GM12878 (cell line): ENCODE results near the gene DNAJC16. TPM values are rescaled to one million over a fixed set of nuclear protein-coding genes. Genes with fewer than 3 reads are reported as not detected.

Source experiments
- EP300 ChIP-seq, 2 experiments: fragments of 150-350 bp in 1 of 2; IDR thresholded peaks; 2 replicates each; pipeline ENCODE4 v1.6.1; 2011 to 2012; ENCODE audit warnings: low read depth in 2 of 2, low read length in 2 of 2, borderline replicate concordance in 1 of 2, improper control_type of control experiment in 1 of 2, inconsistent platforms in 1 of 2; ENCODE audit not compliant: control insufficient read depth in 1 of 2
- HCFC1 ChIP-seq: fragments of 150-350 bp; IDR thresholded peaks from 2 replicates; pipeline ENCODE4 v1.6.1; 2014; ENCODE audit warnings: low read length
- JUND ChIP-seq: IDR thresholded peaks from 2 replicates; pipeline ENCODE4 v1.6.1; 2012; ENCODE audit warnings: low read depth, mild to moderate bottlenecking, low read length, improper control_type of control experiment, moderate library complexity
- MTA2 ChIP-seq: fragments of 450-650 bp; IDR thresholded peaks from 2 replicates; pipeline ENCODE4 v1.6.1; 2016; ENCODE audit warnings: low read depth, mild to moderate bottlenecking, moderate library complexity
- MXI1 ChIP-seq: fragments of 150-350 bp; IDR thresholded peaks from 2 replicates; pipeline ENCODE4 v1.6.1; 2011; ENCODE audit warnings: low read depth, mild to moderate bottlenecking, inconsistent platforms, low read length, improper control_type of control experiment
- MYB ChIP-seq: fragments of 150-350 bp; IDR thresholded peaks from 2 replicates; pipeline ENCODE4 v1.6.1; 2014; ENCODE audit warnings: mild to moderate bottlenecking, low read depth, low read length, borderline replicate concordance
- MYC ChIP-seq: IDR thresholded peaks from 2 replicates; pipeline ENCODE4 v1.6.1; 2011; ENCODE audit warnings: mild to moderate bottlenecking, low read length, moderate library complexity, inconsistent platforms; ENCODE audit not compliant: insufficient read depth, insufficient replicate concordance, insufficient read length, severe bottlenecking
- NFXL1 ChIP-seq: fragments of 450-650 bp; IDR thresholded peaks from 2 replicates; pipeline ENCODE4 v1.6.1; 2017; ENCODE audit warnings: antibody characterized with exemption, mild to moderate bottlenecking, borderline replicate concordance
- POU2F2 ChIP-seq: IDR thresholded peaks from 3 replicates; pipeline ENCODE4 v1.6.1; 2011; ENCODE audit warnings: low read depth, mild to moderate bottlenecking, low read length, borderline replicate concordance
- RBBP5 ChIP-seq: fragments of 200-600 bp; sonication (generic); conservative IDR thresholded peaks from 2 replicates; pipeline ENCODE4 v1.6.1; 2016
- SREBF2 ChIP-seq: IDR thresholded peaks from 2 replicates; pipeline ENCODE4 v1.6.1; 2012; ENCODE audit warnings: mild to moderate bottlenecking, low read length
- TAF1 ChIP-seq: IDR thresholded peaks from 2 replicates; pipeline ENCODE4 v1.6.1; 2011; ENCODE audit warnings: mild to moderate bottlenecking, low read depth, low read length, borderline replicate concordance
- TARDBP ChIP-seq: IDR thresholded peaks from 2 replicates; pipeline ENCODE4 v1.6.1; 2016; ENCODE audit warnings: borderline replicate concordance
- TCF12 ChIP-seq: IDR thresholded peaks from 2 replicates; pipeline ENCODE4 v1.6.1; 2011; ENCODE audit warnings: low read depth, mild to moderate bottlenecking, low read length
- YBX1 ChIP-seq: fragments of 450-650 bp; IDR thresholded peaks from 2 replicates; pipeline ENCODE4 v1.6.1; 2016; ENCODE audit warnings: antibody characterized with exemption
- ZNF207 ChIP-seq: fragments of 450-650 bp; IDR thresholded peaks from 2 replicates; pipeline ENCODE4 v1.6.1; 2014; ENCODE audit warnings: antibody characterized with exemption, mild to moderate bottlenecking, borderline replicate concordance
- polyA plus RNA-seq, 11 experiments: library from polyadenylated mRNA; depleted of rRNA in 4 of 11; unstranded in 6 of 11; stranded (reverse) in 5 of 11; fragments of >200 nt; fragmentation: Nextera tagmentation in 4 of 11; fragmentation: Illumina TruSeq in 1 of 11; extraction: Ambion mirVana in 4 of 11; extraction: Trizol in 1 of 11; gene quantifications; 1 replicate in 1 of 11; 2 replicates in 10 of 11; pipeline versions ENCODE4 v1.2.1 to v1.2.3, GENCODE V29; 2011 to 2016; ENCODE audit warnings: inconsistent platforms in 2 of 11, missing spikeins in 2 of 11, low read depth in 1 of 11
- total RNA-seq, 4 experiments: library from RNA; depleted of rRNA in 3 of 4; stranded (reverse); fragments of >200 nt in 3 of 4; fragmentation: Illumina TruSeq in 1 of 4; extraction: Trizol in 1 of 4; gene quantifications; 2 replicates each; pipeline versions ENCODE4 v1.2.1 to v1.2.3, GENCODE V29; 2013 to 2021
- TF ChIP-seq, protein P1 (sequence below): fragments of 450-650 bp; formaldehyde crosslinking; IDR thresholded peaks from 2 replicates; pipeline ENCODE4 v1.4.0; 2020; ENCODE audit warnings: mild to moderate bottlenecking, moderate library complexity
- TF ChIP-seq, protein P2 (sequence below): fragments of 450-650 bp; formaldehyde crosslinking; IDR thresholded peaks from 2 replicates; pipeline ENCODE4 v1.4.0; 2022; ENCODE audit warnings: mild to moderate bottlenecking, moderate library complexity
- TF ChIP-seq, protein P3 (sequence below): IDR thresholded peaks from 2 replicates; pipeline ENCODE4 v1.6.1; 2012; ENCODE audit warnings: mild to moderate bottlenecking, low read depth, low read length

Gene DNAJC16
- total and polyA plus RNA-seq, 10 of the 15 experiments (the other 5 are each of a cell fraction or from before 2014, with no cell fraction given), result 2.4 to 12.7 (median 7.8) TPM

DNA sequence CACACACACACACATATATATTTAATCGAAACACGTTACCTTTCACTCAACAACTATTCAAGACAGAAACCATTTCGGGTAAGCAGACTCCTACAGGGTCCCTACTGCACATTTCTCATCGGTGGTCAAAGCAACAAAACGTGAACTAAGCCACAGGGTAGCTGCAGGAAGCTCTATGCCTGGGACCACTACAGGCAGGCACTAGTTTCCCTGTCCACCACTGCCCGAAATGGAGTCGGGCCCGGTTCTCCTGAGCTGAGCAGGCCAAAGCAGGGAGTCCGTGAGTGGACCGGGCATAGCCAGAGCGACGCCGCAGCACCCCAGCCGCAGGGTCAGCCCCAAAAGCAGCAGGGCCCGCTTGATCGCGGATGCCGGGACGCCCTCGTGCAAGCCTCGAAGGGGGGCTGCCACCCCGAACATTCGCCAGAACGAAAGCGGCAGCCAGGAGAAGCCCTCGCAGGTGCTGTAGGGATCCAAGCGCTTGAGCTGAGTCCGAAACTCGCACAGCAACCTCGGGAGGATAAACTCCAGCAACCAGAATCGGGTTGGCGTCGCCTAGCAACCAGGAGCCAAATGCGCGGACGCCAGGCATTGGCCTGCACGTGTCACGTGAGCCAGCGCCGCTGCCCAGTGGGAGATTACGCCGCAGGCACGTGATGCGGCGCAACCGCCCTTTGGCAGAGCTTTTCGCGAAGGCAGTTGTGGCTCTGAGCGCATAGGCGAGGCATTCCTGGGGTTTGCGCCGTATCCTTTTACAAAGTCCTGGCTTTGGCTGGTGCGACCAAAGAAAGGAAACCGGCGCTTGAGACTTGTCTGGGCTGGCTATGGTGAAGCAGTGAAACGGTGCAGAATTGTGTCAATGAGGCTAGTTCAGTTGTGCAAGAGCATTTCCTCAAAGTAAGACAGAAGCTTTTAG lies 76.7 kb downstream of the DNAJC16 start (continued):
- TF ChIP-seq, protein P1, sequence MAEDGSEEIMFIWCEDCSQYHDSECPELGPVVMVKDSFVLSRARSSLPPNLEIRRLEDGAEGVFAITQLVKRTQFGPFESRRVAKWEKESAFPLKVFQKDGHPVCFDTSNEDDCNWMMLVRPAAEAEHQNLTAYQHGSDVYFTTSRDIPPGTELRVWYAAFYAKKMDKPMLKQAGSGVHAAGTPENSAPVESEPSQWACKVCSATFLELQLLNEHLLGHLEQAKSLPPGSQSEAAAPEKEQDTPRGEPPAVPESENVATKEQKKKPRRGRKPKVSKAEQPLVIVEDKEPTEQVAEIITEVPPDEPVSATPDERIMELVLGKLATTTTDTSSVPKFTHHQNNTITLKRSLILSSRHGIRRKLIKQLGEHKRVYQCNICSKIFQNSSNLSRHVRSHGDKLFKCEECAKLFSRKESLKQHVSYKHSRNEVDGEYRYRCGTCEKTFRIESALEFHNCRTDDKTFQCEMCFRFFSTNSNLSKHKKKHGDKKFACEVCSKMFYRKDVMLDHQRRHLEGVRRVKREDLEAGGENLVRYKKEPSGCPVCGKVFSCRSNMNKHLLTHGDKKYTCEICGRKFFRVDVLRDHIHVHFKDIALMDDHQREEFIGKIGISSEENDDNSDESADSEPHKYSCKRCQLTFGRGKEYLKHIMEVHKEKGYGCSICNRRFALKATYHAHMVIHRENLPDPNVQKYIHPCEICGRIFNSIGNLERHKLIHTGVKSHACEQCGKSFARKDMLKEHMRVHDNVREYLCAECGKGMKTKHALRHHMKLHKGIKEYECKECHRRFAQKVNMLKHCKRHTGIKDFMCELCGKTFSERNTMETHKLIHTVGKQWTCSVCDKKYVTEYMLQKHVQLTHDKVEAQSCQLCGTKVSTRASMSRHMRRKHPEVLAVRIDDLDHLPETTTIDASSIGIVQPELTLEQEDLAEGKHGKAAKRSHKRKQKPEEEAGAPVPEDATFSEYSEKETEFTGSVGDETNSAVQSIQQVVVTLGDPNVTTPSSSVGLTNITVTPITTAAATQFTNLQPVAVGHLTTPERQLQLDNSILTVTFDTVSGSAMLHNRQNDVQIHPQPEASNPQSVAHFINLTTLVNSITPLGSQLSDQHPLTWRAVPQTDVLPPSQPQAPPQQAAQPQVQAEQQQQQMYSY (CRISPR knock-in tag), result no peak
- TF ChIP-seq TAF1 (no peak), SREBF2 (no peak), TARDBP (peak; percentile 56; the same call in 1 of the 2 replicates), MYC (no peak), NFXL1 (no peak), HCFC1 (no peak), EP300 (IDR thresholded peaks at IDR 0.05; ENCODE audit: borderline replicate concordance in 1 of 2, control insufficient read depth in 1 of 2, low read depth in 2 of 2, low read length in 2 of 2) (no peak; a peak in 1 of 4 replicates), JUND (no peak), MYB (no peak), RBBP5 (no peak), ZNF207 (0 out of 2 replicates have a peak, but pooled peaks have one; percentile 17), MTA2 (no peak), MXI1 (peak; percentile 81), POU2F2 (no peak), TCF12 (no peak), YBX1 (no peak)
- TF ChIP-seq, protein P2, sequence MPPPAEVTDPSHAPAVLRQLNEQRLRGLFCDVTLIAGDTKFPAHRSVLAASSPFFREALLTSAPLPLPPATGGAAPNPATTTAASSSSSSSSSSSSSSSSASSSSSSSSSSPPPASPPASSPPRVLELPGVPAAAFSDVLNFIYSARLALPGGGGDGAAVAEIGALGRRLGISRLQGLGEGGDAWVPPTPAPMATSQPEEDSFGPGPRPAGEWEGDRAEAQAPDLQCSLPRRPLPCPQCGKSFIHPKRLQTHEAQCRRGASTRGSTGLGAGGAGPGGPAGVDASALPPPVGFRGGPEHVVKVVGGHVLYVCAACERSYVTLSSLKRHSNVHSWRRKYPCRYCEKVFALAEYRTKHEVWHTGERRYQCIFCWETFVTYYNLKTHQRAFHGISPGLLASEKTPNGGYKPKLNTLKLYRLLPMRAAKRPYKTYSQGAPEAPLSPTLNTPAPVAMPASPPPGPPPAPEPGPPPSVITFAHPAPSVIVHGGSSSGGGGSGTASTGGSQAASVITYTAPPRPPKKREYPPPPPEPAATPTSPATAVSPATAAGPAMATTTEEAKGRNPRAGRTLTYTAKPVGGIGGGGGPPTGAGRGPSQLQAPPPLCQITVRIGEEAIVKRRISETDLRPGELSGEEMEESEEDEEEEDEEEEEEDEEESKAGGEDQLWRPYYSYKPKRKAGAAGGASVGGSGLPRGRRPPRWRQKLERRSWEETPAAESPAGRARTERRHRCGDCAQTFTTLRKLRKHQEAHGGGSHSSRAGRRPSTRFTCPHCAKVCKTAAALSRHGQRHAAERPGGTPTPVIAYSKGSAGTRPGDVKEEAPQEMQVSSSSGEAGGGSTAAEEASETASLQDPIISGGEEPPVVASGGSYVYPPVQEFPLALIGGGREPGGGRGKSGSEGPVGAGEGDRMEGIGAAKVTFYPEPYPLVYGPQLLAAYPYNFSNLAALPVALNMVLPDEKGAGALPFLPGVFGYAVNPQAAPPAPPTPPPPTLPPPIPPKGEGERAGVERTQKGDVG (CRISPR knock-in tag), result 0 out of 2 replicates have a peak, but pooled peaks have one; percentile 63
- TF ChIP-seq, protein P3, sequence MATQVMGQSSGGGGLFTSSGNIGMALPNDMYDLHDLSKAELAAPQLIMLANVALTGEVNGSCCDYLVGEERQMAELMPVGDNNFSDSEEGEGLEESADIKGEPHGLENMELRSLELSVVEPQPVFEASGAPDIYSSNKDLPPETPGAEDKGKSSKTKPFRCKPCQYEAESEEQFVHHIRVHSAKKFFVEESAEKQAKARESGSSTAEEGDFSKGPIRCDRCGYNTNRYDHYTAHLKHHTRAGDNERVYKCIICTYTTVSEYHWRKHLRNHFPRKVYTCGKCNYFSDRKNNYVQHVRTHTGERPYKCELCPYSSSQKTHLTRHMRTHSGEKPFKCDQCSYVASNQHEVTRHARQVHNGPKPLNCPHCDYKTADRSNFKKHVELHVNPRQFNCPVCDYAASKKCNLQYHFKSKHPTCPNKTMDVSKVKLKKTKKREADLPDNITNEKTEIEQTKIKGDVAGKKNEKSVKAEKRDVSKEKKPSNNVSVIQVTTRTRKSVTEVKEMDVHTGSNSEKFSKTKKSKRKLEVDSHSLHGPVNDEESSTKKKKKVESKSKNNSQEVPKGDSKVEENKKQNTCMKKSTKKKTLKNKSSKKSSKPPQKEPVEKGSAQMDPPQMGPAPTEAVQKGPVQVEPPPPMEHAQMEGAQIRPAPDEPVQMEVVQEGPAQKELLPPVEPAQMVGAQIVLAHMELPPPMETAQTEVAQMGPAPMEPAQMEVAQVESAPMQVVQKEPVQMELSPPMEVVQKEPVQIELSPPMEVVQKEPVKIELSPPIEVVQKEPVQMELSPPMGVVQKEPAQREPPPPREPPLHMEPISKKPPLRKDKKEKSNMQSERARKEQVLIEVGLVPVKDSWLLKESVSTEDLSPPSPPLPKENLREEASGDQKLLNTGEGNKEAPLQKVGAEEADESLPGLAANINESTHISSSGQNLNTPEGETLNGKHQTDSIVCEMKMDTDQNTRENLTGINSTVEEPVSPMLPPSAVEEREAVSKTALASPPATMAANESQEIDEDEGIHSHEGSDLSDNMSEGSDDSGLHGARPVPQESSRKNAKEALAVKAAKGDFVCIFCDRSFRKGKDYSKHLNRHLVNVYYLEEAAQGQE, result no peak
